GM19025 (cell line): ENCODE measurements around the gene SLC3A2.
A peak's percentile ranks its signal among the peaks of the same experiment; 100 is the strongest.
"Not testable (repeated sequence)": the region's sequence is repeated elsewhere in the genome, so short reads cannot be mapped to it uniquely, and the experiment has no call there.

Source experiments
- ATAC-seq: cut with Tn5 transposase; IDR thresholded peaks from one replicate; pipeline ENCODE4 v1.9.1; 2021; ENCODE audit warnings: mild to moderate bottlenecking, low read depth, moderate library complexity; ENCODE audit not compliant: unreplicated experiment

Gene SLC3A2

GRCh38 chr11:62851807-62852522 is 28.7 kb upstream of the SLC3A2 start:
- ATAC-seq, result no peak

GRCh38 chr11:62852523-62853188 is 28.0 kb upstream of the SLC3A2 start:
- ATAC-seq, result no peak

- no peak for ATAC-seq
Observed at GRCh38 chr11:62853279-62853965, 27.3 kb upstream of the SLC3A2 start.

GRCh38 chr11:62854013-62854824 is 26.5 kb upstream of the SLC3A2 start:
- ATAC-seq, result no peak

- no peak for ATAC-seq
Observed at GRCh38 chr11:62854825-62855570, 25.7 kb upstream of the SLC3A2 start.

- ATAC-seq, result peak; percentile 76
Observed at GRCh38 chr11:62855571-62856332, 24.9 kb upstream of the SLC3A2 start.

GRCh38 chr11:62856333-62856895 is 24.3 kb upstream of the SLC3A2 start:
- no peak for ATAC-seq

GRCh38 chr11:62857541-62857982 is 23.1 kb upstream of the SLC3A2 start:
- ATAC-seq, result no peak

GRCh38 chr11:62858201-62858600 is 22.5 kb upstream of the SLC3A2 start:
- ATAC-seq, result no peak

- not testable (repeated sequence) for ATAC-seq
Observed at GRCh38 chr11:62859281-62859703, 21.4 kb upstream of the SLC3A2 start.

- no peak for ATAC-seq
Observed at GRCh38 chr11:62860835-62861563, 19.7 kb upstream of the SLC3A2 start.

GRCh38 chr11:62861564-62862192 is 19.0 kb upstream of the SLC3A2 start:
- ATAC-seq, result not testable (repeated sequence)

- ATAC-seq, result no peak
Observed at GRCh38 chr11:62863687-62864335, 16.9 kb upstream of the SLC3A2 start.

- ATAC-seq, result no peak
Observed at GRCh38 chr11:62865635-62866034, 15.1 kb upstream of the SLC3A2 start.

- no peak for ATAC-seq
Observed at GRCh38 chr11:62874851-62875250, 5.8 kb upstream of the SLC3A2 start.

- no peak for ATAC-seq
Observed at GRCh38 chr11:62875698-62876478, 4.8 kb upstream of the SLC3A2 start.
